Measurements from ENCODE around the gene TESK1. TPM values are rescaled to one million over a fixed set of nuclear protein-coding genes. Genes with fewer than 3 reads are reported as not detected.

TESK1 gene, protein sequence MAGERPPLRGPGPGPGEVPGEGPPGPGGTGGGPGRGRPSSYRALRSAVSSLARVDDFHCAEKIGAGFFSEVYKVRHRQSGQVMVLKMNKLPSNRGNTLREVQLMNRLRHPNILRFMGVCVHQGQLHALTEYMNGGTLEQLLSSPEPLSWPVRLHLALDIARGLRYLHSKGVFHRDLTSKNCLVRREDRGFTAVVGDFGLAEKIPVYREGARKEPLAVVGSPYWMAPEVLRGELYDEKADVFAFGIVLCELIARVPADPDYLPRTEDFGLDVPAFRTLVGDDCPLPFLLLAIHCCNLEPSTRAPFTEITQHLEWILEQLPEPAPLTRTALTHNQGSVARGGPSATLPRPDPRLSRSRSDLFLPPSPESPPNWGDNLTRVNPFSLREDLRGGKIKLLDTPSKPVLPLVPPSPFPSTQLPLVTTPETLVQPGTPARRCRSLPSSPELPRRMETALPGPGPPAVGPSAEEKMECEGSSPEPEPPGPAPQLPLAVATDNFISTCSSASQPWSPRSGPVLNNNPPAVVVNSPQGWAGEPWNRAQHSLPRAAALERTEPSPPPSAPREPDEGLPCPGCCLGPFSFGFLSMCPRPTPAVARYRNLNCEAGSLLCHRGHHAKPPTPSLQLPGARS
- total RNA-seq = 34.2 TPM
- long read RNA-seq, transcript TESK1-201 (10 exons, 2,421 nt) = major isoform, 14 of 50 reads
- long read RNA-seq, partial matches to known transcripts = 28 of 50 reads
- long read RNA-seq, other reads (novel, unspliced or antisense) = 8 of 50 reads

DNA sequence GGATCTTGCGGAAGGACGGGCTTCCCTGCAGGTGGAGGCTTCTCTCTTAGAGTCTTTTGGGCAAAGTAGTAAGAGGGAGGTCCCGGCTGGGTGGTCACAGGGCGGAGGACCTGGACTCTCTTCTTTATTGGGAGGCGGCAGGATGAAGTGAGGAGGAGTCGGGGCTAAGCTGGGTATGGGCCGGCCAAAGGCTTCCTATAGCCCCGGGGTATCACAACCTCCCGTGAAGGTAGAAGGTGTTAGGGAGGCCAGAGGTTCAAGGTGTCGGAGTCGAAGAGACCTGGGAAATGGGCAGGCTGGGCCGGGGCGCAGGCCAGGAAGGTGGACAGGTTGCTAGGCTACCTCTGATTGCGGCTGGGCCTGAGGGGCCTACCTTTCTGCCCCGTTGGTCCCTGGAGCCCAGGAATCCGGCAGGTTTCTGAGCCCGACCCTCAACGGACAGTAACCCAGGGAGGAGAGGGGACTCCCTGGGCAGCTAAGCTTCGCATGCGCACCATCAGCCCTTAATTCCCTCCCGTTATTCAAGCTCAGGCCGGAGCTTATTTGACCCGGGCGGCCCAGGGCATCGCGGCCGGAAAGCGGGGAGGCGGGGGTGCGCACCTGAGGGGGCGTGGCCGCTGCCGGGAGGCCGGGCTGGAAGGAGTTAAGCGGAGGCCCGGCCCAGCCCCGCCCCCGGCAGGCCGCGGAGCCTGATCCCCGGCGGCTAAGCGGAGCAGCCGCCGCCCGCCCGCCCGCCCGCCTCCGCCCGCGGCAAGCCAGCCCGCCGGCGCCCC is at the start of gene TESK1:
Gene TESK1, plus strand, starts transcription at position 685 of the 773 bp plus-strand sequence. CDS start 358 bp downstream, outside the sequence.
- DNase-seq (ENCODE audit: low spot score) = peak; percentile 80
- intact Hi-C loops (cut with DNase I) = loop anchor here (1.0 to 10.0 kb wide), 7 partner anchors 43 to 530 kb away; partner anchors contain the start of genes ATOSB, CCDC107, CREB3 and FANCG

DNA sequence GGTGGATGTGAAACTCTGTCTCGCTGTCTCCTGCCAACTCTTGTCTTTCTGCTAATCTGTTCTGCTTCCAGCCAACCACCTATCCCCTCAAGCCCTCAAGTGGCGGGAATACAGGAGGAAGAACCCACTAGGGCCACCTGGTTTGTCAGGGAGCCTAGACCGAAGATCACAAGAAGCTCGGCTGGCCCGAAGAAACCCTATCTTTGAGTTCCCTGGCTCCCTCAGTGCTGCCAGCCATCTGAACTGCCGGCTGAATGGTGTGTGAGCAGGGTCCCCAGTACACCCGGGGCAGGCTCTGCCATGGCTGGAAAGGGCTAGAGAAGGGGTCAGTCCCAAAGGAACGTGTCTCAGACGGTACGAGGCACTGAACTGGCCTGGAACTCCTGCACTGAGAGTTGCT is 49.2 kb upstream of the TESK1 start:
- no peak for DNase-seq (ENCODE audit: low spot score)
- intact Hi-C loops (cut with DNase I) = loop anchor here (2.0 to 10.0 kb wide), 2 partner anchors 75 to 441 kb away; partner anchors contain the start of gene ATOSB

DNA sequence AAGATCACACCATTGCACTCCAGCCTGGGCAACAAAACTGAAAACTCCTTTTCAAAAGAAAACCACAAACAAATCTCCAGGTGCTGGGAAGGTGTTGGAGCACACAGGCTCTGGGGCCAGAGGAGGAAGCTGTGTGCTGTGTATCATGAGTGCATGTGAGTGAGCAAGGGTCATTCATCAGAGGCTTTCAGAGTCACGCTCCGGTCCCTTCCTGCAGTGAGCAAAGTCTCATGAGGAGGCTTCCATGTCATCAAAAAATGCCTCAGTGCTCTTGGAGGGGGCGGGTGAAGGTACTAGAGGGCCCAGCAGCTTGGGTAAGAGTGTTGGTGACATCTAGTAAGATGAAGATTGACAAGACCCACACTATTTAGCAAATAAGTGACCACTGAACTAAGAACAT is 48.3 kb upstream of the TESK1 start:
- DNase-seq (ENCODE audit: low spot score) = no peak
- intact Hi-C loops (cut with DNase I) = loop anchor here (10.0 kb wide), 1 partner anchor 442 kb away; the partner anchor contains the start of gene ATOSB

DNA sequence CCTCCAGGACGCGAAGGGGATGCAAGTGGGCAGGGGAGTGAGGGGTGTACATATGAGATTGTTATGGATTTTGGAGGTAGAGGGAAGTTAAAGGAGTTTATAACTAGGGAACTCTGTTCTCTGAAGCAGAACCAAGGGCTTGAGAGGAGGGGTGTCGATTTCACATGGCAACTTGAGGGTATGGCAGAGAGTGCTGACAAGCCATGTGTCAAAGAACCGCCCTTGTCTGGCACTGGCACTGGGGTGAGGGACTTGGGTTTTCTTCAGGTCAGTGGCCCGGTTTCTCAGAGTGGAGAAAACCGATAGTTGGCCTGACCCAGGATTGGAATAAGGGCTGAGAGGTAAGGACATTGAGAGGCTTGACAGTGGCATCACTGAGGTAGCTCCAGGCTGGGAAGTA is 47.7 kb upstream of the TESK1 start:
- intact Hi-C loops (cut with DNase I) = loop anchor here (10.0 kb wide), 1 partner anchor 443 kb away; the partner anchor contains the start of gene ATOSB
- DNase-seq (ENCODE audit: low spot score) = no peak

DNA sequence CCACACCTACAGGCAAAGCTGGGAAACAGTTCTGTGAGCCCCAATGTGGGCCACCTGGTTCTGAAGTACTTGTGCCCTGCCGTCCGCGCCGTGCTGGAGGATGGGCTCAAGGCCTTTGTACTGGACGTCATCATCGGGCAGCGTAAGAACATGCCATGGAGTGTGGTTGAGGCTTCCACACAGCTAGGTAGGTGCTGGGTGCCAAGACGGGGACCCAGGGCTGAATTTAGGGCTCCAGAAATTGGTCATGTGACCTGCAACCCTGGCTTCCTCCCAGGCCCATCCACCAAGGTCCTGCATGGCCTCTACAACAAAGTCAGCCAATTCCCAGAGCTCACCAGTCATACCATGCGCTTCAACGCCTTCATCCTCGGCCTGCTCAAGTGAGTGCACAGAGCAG is 46.9 kb upstream of the TESK1 start:
- DNase-seq (ENCODE audit: low spot score) = no peak
- intact Hi-C loops (cut with DNase I) = loop anchor here (10.0 kb wide), 1 partner anchor 443 kb away; the partner anchor contains the start of gene ATOSB

DNA sequence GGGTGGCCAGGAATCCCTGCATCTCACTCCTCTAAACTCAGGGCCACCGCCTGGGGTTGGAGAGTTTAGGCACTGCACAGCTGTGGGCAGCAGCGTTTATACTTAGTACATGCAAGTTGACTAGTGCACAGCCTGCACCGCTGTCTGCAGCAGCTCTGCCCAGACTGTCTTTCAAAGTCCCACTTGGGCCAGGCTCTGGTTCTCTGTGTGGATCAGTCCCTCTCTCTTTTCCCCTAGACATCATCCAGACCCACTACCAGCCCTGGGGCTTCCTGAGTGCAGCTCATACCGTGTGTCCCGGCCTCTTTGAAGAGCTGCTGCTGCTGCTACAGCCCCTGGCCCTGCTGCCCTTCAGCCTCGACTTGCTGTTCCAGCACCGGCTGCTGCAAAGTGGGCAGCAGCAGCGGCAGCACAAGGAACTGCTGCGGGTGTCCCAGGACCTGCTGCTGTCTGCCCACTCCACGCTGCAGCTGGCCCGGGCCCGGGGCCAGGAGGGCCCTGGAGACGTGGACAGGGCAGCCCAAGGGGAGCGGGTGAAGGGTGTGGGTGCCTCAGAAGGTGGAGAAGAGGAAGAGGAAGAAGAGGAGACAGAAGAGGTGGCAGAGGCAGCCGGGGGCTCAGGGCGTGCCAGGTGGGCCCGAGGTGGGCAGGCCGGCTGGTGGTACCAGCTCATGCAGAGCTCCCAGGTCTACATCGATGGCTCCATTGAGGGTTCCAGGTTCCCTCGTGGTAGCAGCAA is 45.1 kb upstream of the TESK1 start:
- intact Hi-C loops (cut with DNase I) = loop anchor here (10.0 kb wide), 1 partner anchor 445 kb away; the partner anchor contains the start of gene ATOSB
- no peak for DNase-seq (ENCODE audit: low spot score)

DNA sequence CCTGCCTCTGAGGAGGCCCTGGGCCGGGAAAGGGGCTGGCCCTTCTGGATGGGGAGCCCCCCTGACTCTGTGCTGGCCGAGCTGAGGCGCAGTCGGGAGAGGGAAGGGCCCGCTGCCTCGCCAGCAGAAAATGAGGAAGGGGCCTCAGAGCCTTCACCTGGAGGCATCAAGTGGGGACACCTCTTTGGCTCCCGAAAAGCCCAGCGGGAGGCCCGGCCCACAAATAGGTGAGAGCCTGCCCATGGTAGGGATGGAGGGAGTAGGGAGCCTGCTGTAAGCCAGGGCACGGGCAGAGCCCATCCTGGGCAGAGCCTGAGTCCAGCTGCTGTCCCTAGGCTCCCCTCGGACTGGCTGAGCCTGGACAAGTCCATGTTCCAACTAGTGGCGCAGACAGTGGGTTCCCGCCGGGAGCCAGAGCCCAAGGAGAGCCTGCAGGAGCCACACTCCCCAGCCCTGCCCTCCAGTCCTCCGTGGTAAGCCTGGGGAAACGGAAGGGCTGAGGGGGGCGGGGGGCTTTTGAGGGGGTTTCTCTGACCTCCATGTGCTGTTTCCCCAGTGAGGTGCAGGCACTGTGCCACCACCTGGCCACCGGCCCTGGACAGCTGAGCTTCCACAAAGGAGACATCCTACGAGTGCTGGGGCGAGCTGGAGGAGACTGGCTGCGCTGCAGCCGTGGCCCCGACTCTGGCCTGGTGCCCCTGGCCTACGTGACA is 44.3 kb upstream of the TESK1 start:
- intact Hi-C loops (cut with DNase I) = no loop called here
- no peak for DNase-seq (ENCODE audit: low spot score)

DNA sequence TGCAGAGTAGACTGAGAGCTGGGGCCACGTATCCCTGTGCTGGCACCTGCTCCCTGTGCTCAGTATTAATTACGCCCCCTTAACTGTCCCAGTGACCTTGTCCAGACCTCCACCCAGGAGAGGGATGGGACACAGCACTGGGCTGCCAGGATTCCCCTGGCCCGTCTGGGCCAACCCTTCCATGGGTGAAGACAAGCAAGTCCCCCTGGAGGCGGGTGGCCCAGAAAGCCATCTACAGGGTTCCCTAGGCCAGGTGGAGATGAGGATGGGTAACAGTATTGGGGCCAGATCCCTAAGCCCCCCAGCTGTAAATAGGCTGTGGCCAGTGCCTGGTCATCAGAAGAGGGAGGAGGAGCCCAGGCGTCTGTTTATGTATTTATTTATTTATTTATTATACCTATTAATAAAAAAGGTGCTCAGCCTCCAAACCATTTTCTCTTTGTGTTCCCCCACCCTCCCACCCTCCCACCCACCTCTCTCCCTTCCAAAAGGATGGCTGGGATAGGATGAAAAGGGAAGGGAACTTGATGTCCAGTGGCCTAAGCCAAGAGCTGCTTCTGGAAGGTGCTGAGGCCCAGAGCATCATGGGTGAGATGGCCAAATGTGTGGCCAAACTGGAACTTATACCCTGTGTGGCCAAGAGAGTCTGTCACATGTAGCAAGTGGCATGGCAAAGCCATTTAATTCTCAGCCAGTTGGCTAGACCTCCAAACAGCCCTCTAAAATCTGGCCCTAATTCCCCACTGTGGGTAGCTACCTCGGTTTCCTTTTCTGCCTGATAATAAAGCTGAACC is 43.4 kb upstream of the TESK1 start:
- DNase-seq (ENCODE audit: low spot score) = no peak
- intact Hi-C loops (cut with DNase I) = no loop called here

DNA sequence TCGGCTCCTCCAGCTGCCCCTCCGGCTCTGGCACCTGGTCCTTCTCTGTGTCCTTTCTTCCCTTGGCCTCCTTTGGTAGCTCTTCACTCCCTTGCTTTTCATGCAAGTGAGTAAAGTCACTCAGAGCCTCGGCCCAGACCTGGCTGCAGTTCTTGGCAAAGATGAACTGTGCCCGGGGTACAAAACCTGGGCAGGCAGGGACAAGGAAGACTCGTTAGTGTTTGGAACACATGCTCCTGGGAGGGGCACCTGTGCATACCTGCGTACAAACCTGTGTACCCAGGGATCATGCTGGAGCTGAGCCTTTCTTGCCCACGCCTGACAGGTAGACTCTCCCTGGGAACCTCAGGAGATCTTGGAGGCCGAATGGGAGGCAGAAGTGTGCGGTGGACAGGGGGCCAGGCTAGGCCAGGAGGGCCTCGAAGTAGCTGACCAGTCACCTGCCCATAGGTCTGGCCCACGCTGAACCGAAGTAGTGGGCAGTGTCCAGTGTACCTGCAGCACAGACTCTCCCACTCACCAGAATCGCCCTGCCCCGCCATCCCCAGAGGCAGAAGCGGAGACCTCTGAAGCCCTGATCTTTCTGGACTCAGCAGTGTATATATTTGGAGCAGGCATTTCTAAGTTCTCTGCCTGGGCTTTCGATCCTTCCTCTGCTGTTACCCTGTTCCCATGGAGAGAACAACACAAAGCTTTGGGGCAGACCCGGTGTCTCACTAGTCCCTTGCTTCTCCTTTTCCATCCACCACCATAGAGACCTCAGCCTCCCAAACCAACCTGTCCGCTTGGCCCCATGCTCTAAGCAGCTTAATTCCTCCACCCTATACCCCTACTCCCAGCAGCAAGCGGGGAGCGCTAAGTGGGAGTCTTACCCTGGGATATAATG is 41.9 kb upstream of the TESK1 start:
- intact Hi-C loops (cut with DNase I) = no loop called here

DNA sequence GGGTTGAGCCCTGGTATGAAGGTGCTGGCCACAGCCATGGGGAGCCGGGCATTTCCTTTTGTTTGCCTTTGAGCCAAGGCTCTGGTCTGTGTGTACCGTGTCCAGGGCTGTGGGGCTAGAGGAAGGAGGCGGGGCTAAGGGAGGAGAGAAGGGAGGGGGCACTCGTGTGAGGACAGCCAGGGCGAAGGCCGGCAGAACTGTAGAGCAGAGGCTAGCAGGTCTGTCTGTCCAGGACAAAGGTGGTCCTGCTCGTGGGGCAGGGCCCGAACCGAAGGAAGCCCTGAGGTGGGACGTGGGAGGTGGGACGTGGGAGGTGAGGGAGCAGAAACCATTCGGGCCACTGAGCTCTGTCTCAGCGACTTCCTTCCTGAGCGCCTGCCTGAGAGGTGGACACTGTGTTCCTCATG is 41.3 kb upstream of the TESK1 start:
- DNase-seq (ENCODE audit: low spot score) = no peak
- intact Hi-C loops (cut with DNase I) = no loop called here

More for the DNA sequence above, 41.9 kb upstream of the TESK1 start:
- no peak for DNase-seq (ENCODE audit: low spot score)

DNA sequence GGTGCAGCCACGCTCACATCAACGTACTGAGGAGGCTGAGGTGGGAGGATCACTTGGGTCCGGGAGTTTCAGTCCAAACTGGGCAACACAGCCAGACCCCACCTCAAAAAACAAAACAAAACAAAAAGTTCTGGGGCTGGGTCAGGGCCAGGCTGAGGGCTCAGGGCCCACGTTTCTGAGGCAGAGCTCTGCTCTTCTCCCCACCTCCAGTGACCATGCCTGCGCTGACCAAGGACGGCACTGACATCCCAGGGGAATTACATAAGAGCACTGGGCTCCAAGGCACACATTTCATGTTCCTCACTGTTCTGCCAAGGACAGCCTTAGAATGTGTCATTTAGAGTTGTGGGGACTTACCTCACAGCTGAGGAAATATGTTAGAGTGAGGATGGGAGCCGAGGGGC is 40.4 kb upstream of the TESK1 start:
- no peak for DNase-seq (ENCODE audit: low spot score)
- intact Hi-C loops (cut with DNase I) = no loop called here

DNA sequence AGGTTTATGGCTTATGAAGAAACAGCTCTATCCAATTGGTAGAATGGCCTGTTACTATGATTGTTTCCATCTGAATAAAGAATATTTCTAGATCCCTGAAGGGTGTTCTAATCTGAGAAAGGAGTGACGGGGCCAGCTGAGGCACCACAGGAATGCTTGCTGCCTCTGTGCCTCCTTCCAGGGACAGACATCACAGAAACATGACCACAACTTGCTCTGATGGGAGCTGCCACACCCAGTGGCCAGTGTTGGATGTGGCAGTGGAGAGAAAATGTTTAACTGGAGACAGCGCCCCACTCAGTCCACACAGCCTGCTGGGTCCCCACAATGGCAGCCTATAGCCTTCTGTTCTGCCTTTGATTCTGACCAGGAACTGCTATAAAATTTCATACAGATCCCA is 38.6 kb upstream of the TESK1 start:
- DNase-seq (ENCODE audit: low spot score) = no peak
- intact Hi-C loops (cut with DNase I) = no loop called here

DNA sequence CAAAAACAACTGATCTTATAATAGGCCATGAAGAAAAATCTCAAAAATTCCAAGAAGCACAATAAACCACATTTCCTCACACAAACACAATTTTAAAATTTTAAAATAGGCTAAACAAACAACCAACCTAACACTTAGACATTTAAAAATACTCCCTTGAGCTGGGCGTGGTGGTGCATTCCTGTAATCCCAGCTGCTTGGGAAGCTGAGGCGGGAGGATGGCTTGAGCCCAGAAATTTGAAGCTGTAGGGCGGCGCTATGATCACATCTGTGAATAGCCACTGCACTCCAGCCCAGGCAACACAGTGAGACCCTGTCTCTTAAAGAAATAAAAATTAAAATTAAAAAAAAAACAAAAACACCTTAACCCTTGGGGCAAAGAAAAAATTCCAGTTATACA is 36.9 kb upstream of the TESK1 start:
- no peak for DNase-seq (ENCODE audit: low spot score)
- intact Hi-C loops (cut with DNase I) = no loop called here

DNA sequence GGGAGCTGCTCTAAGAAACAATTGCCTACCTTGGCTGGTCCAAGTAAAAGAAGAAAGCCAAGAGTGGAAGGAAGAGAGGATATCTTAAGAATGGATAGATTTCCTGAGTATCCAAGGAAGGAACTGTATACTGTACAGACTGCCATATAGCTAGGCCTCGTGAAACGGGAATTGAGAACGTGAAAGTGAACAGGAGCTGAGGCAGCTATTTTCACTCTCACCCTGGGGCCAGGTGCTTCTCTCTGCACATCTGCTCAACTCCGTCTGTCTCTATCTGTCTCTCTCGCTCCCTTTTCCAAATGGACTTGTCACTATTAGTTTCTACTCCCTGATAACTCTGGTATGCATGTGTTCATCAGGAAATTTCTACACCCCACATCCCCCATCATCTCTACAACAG is 35.9 kb upstream of the TESK1 start:
- no peak for DNase-seq (ENCODE audit: low spot score)
- intact Hi-C loops (cut with DNase I) = no loop called here

DNA sequence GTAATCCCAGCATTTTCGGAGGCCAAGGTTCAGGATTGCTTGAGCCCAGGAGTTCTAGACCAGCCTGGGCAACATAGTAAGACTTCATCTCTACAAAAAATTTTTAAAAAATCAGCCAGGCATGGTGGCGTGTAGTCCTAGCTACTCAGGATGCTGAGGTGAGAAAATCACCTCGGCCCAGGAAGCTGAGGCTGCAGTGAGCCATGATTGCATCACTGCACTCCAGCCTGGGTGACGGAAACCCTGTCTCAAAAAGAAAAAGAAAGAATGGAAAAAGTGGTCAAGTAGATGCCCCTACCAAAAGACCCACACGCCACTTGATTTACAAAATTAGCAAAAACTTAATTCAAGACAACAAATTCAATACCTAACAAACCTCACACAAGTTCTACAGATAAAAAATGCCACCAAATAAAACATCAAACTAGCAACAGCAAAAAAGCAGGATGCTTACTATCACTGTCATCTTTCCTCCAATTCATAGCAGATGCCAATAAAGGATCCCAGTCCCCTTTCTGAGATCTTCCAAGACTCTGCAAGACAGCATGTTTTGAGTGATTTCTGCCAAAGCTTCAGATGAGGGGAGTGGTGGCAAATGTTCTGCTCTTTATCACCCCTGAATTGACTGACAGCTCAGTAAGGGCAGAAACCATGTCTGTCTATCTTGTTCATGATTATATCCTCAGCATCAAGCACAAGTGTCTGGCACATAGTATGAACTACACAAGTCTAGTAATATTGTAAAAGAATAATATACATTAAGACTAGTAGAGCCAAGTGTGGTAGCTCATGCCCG is 34.2 kb upstream of the TESK1 start:
- DNase-seq (ENCODE audit: low spot score) = no peak
- intact Hi-C loops (cut with DNase I) = no loop called here

DNA sequence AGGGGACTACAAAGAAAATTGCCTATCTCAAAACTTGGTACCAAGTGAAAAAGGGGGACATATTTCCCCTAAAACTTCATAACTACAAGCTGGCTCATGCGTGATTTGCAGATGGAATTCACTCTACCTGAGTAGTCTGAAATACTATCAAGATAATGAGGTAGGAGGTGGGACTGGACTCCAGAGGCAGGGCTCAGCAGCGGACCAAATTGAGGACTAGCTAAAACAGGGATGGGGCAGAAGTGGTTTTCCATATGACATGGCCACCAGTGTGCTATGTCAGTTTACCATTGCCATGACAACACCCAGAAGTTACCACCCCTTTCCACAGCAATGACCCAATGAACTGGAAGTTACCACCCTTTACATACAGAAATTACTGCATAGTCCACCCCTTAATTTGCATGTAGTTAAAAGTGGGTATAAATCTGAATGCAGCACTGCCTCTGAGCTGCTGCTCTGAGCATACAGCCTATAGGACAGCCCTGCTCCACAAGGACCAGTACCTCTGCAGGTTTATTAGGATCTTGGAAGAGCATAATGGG is 30.4 kb upstream of the TESK1 start:
- intact Hi-C loops (cut with DNase I) = no loop called here
- DNase-seq (ENCODE audit: low spot score) = no peak

Data from cardiac septum (tissue), 1 donor.